ENCODE data around the gene TTC21B.

DNA sequence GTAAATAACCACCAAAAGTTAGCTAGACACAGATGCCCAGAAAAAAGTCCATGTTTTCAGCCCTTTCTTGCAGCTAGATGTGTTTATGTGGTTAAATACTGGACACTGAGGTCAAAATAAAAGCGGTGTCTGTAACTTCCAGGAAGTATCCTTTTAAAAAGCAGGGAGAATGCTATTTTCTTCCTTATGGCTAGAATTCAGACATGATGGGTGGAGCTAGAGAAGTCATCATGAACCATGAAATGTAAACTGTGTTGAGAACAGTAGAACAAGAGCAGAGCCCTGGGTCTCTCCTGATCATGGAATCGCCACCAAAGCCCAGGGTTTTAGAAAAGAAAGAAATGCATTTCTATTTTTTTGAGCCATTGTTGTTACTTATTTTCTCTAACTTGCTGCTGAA, 118.2 kb downstream of the TTC21B start:
- no peak for TF ChIP-seq POLR2A (IDR thresholded peaks at IDR 0.05)
- TF ChIP-seq, protein P1, sequence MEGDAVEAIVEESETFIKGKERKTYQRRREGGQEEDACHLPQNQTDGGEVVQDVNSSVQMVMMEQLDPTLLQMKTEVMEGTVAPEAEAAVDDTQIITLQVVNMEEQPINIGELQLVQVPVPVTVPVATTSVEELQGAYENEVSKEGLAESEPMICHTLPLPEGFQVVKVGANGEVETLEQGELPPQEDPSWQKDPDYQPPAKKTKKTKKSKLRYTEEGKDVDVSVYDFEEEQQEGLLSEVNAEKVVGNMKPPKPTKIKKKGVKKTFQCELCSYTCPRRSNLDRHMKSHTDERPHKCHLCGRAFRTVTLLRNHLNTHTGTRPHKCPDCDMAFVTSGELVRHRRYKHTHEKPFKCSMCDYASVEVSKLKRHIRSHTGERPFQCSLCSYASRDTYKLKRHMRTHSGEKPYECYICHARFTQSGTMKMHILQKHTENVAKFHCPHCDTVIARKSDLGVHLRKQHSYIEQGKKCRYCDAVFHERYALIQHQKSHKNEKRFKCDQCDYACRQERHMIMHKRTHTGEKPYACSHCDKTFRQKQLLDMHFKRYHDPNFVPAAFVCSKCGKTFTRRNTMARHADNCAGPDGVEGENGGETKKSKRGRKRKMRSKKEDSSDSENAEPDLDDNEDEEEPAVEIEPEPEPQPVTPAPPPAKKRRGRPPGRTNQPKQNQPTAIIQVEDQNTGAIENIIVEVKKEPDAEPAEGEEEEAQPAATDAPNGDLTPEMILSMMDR (IDR thresholded peaks at IDR 0.05): no peak
- no peak for TF ChIP-seq POLR2AphosphoS5 (IDR thresholded peaks at IDR 0.05)

All from stomach (tissue), 4 donors.